Activated T-cell treated with anti-CD3 and anti-CD28 coated beads, Interleukin-2, amount 50 U/mL, for 24 hours (primary cell): ENCODE data around the gene CFAP53.
"Not testable (repeated sequence)": the region's sequence is repeated elsewhere in the genome, so short reads cannot be mapped to it uniquely, and the experiment has no call there.

Experiments
- DNase-seq: peaks from one replicate; pipeline ENCODE4 v3.0.0-alpha.2; 2020
- H3K27ac Mint-ChIP-seq: 2 replicates; pipeline ENCODE4 v1.8.0; 2020; ENCODE audit warnings: mild to moderate bottlenecking, mixed read lengths
- H3K27me3 Mint-ChIP-seq: 2 replicates; pipeline ENCODE4 v1.8.0; 2020; ENCODE audit warnings: mixed read lengths
- H3K36me3 Mint-ChIP-seq: 2 replicates; pipeline ENCODE4 v1.8.0; 2020; ENCODE audit warnings: low read depth, mixed read lengths
- H3K4me1 Mint-ChIP-seq: 2 replicates; pipeline ENCODE4 v1.8.0; 2020; ENCODE audit warnings: low read depth, mixed read lengths
- H3K4me3 Mint-ChIP-seq: 2 replicates; pipeline ENCODE4 v1.8.0; 2020; ENCODE audit warnings: mild to moderate bottlenecking, moderate library complexity, mixed read lengths
- H3K9me3 Mint-ChIP-seq: 2 replicates; pipeline ENCODE4 v1.8.0; 2020; ENCODE audit warnings: mixed read lengths

The CFAP53 gene

DNA sequence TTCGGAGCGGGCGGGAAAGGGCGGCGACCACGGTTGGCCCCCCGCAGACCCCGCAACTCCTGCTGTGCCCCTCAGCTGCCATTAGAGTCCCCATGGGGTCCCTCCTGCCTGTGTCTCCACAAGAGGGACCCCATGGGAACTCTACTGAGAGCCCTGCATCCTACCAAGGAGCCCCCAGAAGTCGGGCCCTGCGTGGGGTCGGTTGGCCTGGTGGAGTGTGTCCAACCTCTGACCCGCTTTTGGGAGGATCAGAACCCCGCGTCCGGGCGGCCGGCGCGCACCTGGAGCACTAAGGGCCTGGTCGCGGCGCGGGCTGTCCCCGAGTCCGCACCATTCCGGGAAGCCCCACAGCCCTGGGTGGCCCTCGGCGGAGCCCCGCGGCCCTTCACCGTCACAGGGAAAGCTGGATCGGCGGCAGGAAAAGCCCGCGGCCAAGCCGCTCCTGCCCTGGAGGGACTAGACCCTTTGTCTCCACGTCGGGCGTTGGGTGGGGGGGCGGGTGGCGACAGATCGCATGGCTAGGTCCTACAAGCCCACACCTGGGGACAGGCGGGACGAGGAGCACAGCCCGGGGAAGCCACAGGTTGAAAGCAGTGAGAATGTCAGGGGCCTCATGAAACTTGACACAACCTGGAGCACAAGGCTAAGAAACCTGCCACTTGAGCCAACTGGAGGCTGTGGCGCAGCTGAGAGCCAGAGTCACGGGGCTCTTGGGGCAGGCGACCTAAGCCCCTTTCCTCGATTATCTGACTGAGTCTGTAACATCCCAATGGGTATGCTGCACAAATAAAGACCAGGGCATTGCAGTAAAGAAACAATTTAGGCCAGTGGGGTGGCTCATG lies 32.4 kb upstream of the CFAP53 start:
- H3K27ac Mint-ChIP-seq = no peak overlapping the region
- no peaks in the 10 kb centered on the region for H3K36me3 Mint-ChIP-seq
- peaks cover 36% of the 10 kb centered on the region for H3K27me3 Mint-ChIP-seq
- H3K9me3 Mint-ChIP-seq = no peaks in the 10 kb centered on the region
- peak overlapping the region; percentile 73 for H3K4me3 Mint-ChIP-seq
- DNase-seq = peak; percentile 29
- H3K4me1 Mint-ChIP-seq = peaks cover 5% of the 10 kb centered on the region

DNA sequence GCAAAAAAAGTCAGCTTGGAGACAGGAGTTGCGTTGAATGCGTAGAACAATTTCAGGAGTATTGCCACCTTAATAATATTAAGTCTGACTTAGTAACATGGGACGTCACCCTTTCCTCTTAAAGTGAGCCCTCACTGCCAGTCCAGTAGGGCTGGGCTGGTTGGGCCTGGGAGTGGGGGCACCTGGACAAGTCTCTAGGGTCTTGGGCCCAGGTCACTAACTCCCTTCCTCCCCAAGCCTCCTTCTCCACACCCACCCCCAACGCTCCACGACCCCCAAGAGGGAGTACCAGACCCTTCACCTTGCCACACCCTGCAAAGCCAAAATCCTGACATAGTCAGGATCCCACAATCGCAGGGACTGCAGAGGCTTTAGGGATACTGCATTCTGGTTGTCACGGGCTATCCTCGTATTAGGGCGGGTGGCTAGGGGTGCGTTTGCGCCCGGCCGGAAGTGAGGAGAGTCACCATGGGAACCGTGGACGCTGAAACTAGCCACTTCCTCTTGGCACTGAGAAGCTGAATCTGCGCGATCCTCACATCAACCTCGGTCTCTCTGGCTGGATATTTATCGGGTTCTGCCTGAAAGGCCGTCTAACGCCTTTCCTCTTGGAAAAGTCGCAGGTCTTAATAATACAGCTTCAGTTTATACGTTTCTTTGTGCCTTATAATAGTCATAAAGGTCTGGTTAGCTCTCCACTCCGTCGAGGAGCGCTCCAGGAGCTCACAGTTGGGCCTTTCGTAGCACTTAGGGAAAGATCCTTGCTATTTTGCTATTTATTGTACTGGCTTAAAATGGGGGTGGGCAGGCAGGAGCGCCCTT lies 31.5 kb upstream of the CFAP53 start:
- Mint-ChIP-seq H3K36me3 (no peaks in the 10 kb centered on the region), H3K9me3 (no peaks in the 10 kb centered on the region), H3K4me1 (peaks cover 5% of the 10 kb centered on the region), H3K27me3 (peaks cover 29% of the 10 kb centered on the region), H3K27ac (no peak overlapping the region), H3K4me3 (peak overlapping the region; percentile 73)
- peak; percentile 77 for DNase-seq

DNA sequence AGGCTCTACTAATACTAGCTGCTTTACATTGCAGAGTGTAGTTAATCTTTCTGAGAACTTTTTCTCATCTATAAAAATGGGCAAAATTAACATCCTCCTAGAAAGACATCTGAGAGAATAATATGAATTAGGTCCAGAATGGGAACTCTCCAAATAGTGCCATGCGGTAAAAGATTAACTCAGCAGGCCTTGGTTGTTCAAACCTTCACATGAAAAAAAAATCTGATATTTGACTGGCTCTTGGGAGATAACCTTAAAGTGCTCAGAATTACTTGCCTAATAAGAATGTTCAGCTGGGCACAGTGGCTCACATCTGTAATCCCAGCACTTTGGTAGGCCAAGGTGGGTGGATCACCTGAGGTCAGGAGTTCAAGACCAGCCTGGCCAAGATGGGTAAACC lies 26.7 kb upstream of the CFAP53 start:
- no peak for DNase-seq
- H3K27me3 Mint-ChIP-seq = peaks cover 2% of the 10 kb centered on the region
- peaks cover 10% of the 10 kb centered on the region for H3K4me1 Mint-ChIP-seq
- no peaks in the 10 kb centered on the region for H3K9me3 Mint-ChIP-seq
- no peak overlapping the region for H3K4me3 Mint-ChIP-seq
- H3K27ac Mint-ChIP-seq = no peak overlapping the region
- H3K36me3 Mint-ChIP-seq = peaks cover under 1% of the 10 kb centered on the region

DNA sequence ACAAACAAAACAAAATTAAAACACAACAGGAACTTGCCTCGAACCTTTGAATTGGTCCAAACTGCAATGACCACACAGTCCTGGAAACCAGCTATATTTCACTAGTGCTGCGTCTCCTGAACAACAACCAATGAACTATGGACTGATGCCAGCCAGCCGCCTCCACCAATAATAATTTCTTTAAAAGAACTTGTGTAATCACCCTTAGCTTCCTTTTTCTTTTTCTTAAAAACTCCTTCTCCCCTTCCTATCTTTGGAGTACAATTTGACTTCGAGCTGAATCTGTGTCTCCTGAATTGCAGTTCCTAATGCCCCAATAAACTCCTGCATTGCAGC lies 22.8 kb upstream of the CFAP53 start:
- H3K27me3 Mint-ChIP-seq = no peaks in the 10 kb centered on the region
- H3K9me3 Mint-ChIP-seq = no peaks in the 10 kb centered on the region
- peak overlapping the region; percentile 53 for H3K4me3 Mint-ChIP-seq
- H3K36me3 Mint-ChIP-seq = peaks cover 37% of the 10 kb centered on the region
- H3K27ac Mint-ChIP-seq = peak overlapping the region; percentile 69
- H3K4me1 Mint-ChIP-seq = peaks cover 25% of the 10 kb centered on the region
- no peak for DNase-seq

DNA sequence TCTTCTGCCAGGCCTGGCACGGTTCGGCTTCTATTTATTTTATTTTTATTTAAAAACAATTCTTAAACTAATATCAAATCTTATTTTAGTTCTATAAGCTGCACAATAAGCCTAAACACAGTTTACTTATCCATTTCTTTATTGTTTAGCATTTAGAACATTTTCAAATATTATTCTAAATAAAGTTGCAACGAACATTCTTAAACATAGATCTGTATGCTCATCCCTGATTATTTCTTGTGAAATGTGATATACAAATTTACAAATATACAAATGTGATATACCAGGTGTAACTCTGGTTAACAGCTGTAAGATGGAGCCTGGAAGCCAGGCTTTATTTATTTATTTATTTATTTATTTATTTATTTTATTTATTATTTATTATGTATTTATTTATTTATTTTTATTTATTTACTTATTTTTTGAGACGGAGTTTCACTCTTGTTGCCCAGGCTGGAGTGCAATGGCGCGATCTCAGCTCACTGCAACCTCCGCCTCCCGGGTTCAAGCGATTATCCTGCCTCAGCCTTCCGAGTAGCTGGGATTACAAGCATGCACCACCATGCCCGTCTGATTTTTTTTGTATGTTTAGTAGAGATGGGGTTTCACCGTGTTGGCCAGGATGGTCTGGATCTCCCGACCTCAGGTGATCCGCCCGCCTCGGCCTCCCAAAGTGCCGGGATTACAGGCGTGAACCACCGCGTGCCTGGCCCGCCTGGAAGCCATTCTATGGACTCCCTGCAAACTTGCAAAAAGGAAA lies 22.2 kb upstream of the CFAP53 start:
- peaks cover 42% of the 10 kb centered on the region for H3K36me3 Mint-ChIP-seq
- peaks cover 31% of the 10 kb centered on the region for H3K4me1 Mint-ChIP-seq
- H3K4me3 Mint-ChIP-seq = peak overlapping the region; percentile 97
- DNase-seq, H3K9me3 Mint-ChIP-seq, H3K27me3 Mint-ChIP-seq: not testable (repeated sequence)
- peak overlapping the region; percentile 97 for H3K27ac Mint-ChIP-seq

DNA sequence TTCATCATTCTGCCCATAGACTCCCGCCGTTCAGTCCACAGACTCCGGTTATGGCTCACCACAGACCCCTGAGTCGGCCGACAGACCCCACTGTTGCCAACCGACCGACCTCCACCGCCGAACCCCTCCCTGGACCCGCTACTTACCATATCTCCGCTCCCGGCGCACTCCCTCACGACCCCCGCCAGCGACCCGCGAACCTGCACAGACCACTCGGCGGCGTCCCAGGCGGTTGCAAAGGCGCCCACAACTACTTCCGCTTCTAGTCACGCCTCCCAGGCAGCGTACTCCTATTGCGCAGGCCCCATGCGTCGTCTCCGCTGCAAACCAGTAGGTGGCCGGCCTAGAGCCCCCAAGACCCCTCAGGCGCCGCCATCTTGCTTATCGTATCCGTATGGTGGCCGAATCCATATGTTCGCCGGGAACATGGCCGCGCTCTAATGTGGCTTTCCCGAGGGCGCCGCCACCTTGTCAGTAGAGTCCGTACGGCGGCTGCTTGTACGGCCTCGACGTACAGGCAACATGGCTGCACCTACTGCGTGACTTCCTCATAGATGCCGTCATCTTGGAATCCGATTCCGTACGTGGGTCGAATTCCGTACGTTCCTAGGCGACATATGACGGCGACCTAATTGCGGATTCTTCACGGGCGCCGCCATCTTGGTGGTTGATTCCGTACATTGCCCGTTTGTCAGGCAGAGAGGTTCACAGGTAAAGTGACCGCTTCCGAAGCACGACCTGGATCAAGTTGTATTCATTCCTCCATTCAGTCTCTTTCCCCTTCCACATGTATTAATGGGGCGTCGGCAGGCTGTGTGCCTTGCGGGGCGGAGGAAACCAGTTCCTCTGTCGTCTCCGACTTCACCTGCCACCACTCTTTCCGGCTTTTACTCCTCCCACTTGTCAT lies 21.4 kb upstream of the CFAP53 start, which contains the start of gene CXXC1:
Gene CXXC1, minus strand, starts transcription at position 252 of the 907 bp plus-strand sequence. Its CDS starts 103 bp downstream, at position 149.
- peak within 1 kb of the TSS; percentile 97 for H3K27ac Mint-ChIP-seq
- H3K36me3 Mint-ChIP-seq = peaks cover 50% of the 10 kb centered on the region
- peaks cover 35% of the 10 kb centered on the region for H3K4me1 Mint-ChIP-seq
- H3K4me3 Mint-ChIP-seq = peak within 1 kb of the TSS; percentile 97
- H3K9me3 Mint-ChIP-seq = no peaks in the 10 kb centered on the region
- H3K27me3 Mint-ChIP-seq = no peaks in the 10 kb centered on the region
- peak; percentile 96 for DNase-seq

DNA sequence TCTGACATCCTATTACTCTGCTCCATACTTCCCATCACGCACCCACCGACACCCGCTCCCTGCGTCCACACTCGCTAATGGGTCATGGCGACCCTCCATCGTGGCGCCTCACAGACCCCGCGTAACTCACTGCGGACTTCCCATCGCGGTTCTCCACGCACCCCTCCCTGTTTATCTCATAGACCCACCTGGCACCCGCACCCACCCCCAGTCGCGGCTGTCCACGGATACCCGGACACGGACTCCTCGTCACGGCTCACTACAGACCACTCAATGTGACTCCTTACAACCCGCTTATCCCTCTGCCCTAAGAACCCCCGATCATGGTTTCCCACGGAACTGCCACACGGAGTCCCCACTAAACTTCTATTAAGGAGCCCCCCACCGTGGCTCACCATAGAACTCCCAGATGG lies 20.7 kb upstream of the CFAP53 start:
- Mint-ChIP-seq H3K36me3 (peaks cover 57% of the 10 kb centered on the region), H3K9me3 (no peaks in the 10 kb centered on the region)

DNA sequence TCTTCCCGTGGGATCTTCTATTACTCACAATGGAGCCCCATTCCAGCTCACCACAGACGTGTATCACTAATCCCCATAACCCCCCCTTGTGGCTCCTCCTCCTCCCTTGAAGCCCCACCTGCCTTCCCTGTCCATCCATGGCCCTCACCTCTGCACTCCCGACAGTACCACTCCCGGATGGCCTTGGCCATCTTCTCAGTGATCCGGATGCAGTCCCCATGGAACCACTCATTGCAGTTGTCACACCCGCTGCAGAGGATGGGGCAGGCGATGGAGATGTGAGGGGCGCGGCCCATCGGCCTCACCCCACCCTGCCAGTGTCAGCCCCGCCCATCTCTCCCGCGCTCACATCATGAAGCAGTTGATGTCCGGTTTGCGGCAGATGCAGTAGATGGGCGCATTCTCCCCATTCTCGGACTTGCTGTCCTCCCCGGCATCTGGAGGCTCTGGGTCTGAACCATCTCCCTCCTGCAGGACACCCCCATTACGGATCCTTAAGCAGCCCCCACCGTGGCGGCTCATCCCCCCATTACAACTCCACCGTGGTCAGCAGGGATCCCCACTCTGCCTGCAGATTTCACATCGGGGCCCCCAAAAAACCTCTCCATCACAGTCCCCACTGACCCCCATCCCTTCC lies 20.2 kb upstream of the CFAP53 start:
- peaks cover 42% of the 10 kb centered on the region for H3K4me1 Mint-ChIP-seq
- H3K9me3 Mint-ChIP-seq = no peaks in the 10 kb centered on the region
- no peak for DNase-seq
- H3K4me3 Mint-ChIP-seq = peak overlapping the region; percentile 97
- peak overlapping the region; percentile 97 for H3K27ac Mint-ChIP-seq
- peaks cover 62% of the 10 kb centered on the region for H3K36me3 Mint-ChIP-seq
- H3K27me3 Mint-ChIP-seq = no peaks in the 10 kb centered on the region

More for the DNA sequence above, 20.7 kb upstream of the CFAP53 start:
- Mint-ChIP-seq H3K27me3 (no peaks in the 10 kb centered on the region), H3K4me1 (peaks cover 41% of the 10 kb centered on the region), H3K27ac (peak overlapping the region; percentile 97), H3K4me3 (peak overlapping the region; percentile 97)
- DNase-seq = no peak

DNA sequence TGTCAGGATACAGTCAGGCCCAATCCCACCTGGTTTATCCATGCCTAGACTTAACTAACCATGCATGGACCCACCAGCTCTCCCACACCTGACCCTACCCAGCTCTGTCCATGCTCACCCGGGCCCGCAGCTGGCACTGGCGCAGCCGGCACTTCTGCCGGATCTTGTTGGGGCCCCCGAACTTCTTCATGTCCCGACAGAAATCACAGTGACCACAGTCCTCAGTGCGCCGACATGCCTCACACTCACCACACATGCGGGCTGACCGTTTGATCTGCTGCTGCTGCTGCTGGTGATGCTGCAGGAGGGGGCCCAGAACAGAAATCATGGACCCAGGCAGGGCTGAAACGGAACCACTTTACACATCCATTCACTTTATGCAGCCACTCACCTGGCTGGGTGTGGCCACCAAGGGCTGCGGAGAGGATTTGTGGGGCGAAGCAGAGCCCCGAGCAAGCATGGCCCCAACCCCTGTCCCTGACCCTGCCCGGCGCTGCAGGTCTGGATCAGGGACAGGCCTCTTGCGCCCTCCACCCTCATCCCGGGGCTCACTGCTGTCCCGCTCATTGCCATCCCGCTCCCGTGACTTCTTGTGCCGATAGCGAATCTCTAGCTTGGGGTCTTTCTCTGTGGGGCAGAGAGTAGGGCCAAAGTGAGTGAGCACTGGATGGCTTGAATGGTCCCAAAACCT lies 19.5 kb upstream of the CFAP53 start:
- Mint-ChIP-seq H3K4me3 (peak overlapping the region; percentile 97), H3K36me3 (peaks cover 68% of the 10 kb centered on the region), H3K27me3 (no peaks in the 10 kb centered on the region), H3K27ac (peak overlapping the region; percentile 97), H3K4me1 (peaks cover 42% of the 10 kb centered on the region), H3K9me3 (no peaks in the 10 kb centered on the region)
- DNase-seq = no peak

DNA sequence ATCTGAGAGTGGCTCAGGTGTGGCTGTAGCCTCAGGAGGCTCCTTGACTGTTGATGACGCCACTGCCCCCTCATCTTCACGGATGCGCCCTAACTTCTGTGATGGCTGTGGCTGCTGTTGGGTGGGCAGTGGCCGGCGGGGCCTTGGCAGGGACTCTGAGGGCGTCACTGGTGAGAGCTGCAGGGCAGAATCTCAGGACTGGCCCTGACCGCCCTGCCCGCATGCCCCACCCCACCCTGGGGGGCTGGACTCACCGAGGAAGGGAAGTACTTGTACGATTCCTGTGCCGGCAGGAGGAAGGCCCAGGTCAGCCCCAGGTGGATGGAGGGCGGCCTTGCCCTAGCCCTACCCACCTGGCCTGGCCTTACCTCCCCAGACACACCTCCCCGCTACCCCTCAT lies 18.8 kb upstream of the CFAP53 start:
- no peaks in the 10 kb centered on the region for H3K27me3 Mint-ChIP-seq
- peaks cover 74% of the 10 kb centered on the region for H3K36me3 Mint-ChIP-seq
- no peak for DNase-seq
- peaks cover 49% of the 10 kb centered on the region for H3K4me1 Mint-ChIP-seq
- H3K4me3 Mint-ChIP-seq = no peak overlapping the region
- H3K27ac Mint-ChIP-seq = peak overlapping the region; percentile 97
- no peaks in the 10 kb centered on the region for H3K9me3 Mint-ChIP-seq

DNA sequence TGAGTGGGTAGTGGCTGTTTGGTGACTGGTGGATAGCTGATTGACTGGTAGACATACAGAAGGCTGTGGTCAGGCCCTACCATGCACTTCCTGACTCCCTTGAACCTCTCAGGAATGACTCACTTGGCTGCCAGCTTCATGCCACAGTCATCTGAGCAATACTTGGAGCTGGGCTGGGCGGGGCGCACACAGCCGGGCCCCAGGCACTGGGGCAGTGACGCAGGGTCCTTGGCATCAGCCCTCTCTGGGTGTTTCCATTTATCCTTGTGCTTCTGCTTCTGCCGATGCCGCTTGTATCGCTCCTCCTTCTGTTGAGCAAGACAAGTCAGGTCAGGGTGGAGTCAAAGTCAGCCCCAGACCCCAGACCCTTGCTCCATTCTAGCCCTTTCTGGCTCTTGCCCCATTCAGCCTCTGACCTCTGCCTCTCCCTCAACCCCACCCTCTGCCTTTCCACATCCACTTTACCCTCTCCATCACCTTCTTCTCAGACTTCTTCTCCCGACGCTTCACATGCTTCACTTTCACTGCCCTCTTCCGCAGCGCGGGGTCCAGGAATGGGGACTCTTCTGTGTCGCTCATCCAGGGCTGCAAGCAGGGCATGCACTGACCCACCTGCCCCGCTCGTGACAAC lies 18.1 kb upstream of the CFAP53 start:
- no peaks in the 10 kb centered on the region for H3K27me3 Mint-ChIP-seq
- no peaks in the 10 kb centered on the region for H3K9me3 Mint-ChIP-seq
- DNase-seq = no peak
- H3K4me3 Mint-ChIP-seq = no peak overlapping the region
- H3K27ac Mint-ChIP-seq = peak overlapping the region; percentile 71
- peaks cover 77% of the 10 kb centered on the region for H3K36me3 Mint-ChIP-seq
- H3K4me1 Mint-ChIP-seq = peaks cover 54% of the 10 kb centered on the region

DNA sequence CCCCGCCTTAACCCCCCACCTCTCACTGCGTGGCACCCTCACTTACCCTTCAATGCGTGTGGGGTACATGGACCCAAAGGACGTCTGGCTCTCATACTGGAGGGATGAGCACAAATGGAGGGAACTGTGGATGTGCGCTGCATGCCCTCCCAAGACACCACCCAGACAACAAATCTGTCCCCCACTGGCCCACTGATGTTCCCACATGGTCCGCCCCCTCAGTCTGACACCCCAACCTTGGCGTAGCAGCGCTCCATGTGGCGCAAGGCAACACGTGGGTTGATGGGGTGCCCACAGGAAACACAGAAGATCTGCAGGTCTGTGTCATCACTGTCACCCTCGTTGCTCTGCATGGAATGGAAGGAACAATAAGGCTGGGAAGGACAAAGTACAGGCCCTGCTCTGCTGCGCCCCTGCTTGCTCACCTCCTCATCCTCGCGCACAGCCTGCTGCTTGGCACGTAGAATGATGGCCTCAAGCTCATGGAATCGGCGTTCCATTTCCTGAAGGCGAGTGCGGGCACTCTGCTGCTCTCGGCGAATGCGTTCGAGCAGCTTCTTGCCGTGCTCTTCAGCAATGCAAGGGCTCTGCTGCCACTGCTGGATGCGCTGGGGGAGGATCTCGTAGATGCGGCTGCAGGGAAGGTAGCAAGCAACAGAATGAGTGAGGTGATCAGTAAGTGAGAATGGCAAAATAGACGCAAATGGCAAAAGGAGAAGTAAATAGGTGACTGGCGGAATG lies 17.3 kb upstream of the CFAP53 start:
- peaks cover 55% of the 10 kb centered on the region for H3K4me1 Mint-ChIP-seq
- H3K27me3 Mint-ChIP-seq = no peaks in the 10 kb centered on the region
- peak overlapping the region; percentile 71 for H3K27ac Mint-ChIP-seq
- H3K9me3 Mint-ChIP-seq = no peaks in the 10 kb centered on the region
- no peak overlapping the region for H3K4me3 Mint-ChIP-seq
- H3K36me3 Mint-ChIP-seq = peaks cover 84% of the 10 kb centered on the region
- no peak for DNase-seq
